Stimulated activated CD8-positive, alpha-beta memory T cell treated with anti-CD3 and anti-CD28 coated beads, Interleukin-2, amount 100 ng/mL, for 1 hour (primary cell): ENCODE data around the gene VSIG10L2.

ENCODE experiments used
- DNase-seq, 2 donors: peaks; one replicate each; pipeline ENCODE4 v3.0.0-alpha.2; 2020; ENCODE audit warnings: low read depth in 2 of 2

VSIG10L2 gene

DNA sequence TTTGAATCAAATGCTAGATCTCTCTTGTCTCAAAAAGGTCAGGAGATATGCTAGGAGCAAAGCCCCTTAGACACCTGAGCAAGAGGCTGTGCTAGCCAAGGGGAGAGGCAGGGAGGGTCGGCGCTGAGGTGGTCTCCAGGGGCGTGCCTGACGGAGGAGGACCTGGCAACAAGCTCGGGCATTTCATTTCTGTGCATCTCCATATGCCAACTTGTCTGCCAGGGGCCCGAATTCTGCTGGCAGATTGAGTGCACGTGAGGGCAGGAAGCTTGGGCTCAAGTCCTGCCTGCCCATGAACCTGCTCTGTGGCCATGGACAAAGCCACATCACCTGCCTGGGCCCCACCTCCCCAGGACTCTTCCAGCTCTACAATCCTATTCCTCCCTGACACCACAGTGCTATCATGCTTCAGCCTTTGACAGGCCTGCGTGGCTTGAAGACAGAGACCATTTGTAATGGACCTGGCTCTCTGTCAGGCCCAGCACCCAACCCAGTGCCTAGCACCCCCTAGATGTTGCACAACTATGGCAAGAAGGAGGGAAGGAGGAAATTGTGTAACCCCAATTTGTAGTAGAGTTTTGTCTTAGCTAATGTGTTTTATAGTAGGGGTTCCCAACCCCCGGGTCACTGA is 16.3 kb upstream of the VSIG10L2 start:
- no peak for DNase-seq

GRCh38 chr11:125930076-125930450 is 15.8 kb upstream of the VSIG10L2 start:
- DNase-seq, result no peak

GRCh38 chr11:125931116-125931515 is 14.7 kb upstream of the VSIG10L2 start:
- DNase-seq, result no peak

- DNase-seq, result no peak
Observed at GRCh38 chr11:125931668-125932067, 14.2 kb upstream of the VSIG10L2 start.

DNA sequence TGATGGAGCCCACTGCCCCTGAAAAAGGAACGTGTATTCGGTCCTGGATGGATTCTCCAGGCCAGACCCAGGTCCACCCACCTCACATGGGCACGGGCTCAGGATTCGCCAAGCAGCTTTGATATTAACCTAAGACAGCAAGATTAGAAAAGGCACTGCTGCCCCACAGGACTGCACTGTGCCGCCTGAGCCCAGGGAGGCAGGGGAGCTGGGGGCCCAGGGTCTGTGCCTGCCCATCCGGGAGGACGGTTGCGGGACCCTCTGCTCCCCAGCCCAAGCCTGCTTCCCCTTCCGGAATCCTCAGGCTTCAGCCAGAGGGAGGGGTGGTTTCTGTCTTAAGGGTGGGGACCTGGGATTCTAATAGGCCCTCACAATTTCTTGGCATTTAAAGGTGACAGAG is 13.5 kb upstream of the VSIG10L2 start:
- DNase-seq, result no peak

DNA sequence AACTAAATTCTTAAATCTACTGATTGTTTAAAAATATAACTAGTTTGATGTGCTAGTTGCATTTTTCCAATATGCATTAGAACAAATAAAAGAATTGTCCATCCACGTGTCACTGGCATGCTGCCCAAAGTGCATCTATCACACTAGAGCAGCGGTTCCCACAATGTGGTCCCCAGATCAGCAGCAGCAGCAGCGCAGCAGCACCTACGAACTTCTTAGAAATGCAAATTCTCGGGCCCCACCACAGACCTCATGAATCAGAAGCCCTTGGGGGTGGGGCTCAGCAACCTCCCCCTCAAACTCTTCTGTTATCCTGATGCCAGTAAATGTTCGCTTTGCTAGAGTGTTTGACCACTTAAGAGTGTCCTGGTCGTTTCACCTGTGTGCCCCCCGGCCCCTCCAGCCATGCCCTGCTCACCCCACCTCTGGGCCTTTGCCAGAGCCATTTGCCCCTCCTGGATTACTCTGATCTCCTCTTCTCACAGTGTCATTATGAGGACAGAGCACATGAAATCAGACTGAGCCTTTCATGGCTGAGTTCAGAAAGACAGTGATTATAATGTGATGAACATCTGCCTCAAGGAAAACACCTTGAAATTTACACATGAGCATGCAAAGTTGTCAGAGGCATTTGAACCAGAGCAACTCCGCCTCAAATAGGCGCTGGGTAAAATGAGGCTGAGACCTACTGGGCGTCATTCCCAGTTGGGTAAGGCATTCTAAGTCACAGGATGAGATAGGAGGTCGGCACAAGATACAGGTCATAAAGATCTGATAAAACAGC is 12.6 kb upstream of the VSIG10L2 start:
- DNase-seq, result no peak

DNA sequence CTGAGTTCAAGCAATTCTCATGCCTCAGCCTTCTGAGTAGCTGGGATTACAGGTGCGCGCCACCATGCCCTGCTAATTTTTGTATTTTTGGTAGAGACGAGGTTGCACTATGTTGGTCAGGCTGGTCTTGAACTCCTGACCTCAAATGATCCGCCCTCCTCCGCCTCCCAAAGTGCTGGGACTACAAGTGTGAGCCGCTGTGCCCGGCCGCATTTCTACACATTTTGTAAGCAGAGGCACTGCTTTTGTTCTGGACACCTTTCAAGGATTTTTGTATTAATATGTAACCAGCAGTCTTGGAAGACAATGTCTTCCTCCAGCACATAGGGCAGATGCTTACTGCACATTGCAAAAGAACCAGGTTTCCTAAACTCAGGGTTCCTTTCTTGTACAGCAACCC is 11.4 kb upstream of the VSIG10L2 start:
- DNase-seq, result no peak

GRCh38 chr11:125935056-125935455 is 10.8 kb upstream of the VSIG10L2 start:
- DNase-seq, result no peak

- no peak for DNase-seq
Observed at GRCh38 chr11:125935618-125936199, 10.1 kb upstream of the VSIG10L2 start.

DNA sequence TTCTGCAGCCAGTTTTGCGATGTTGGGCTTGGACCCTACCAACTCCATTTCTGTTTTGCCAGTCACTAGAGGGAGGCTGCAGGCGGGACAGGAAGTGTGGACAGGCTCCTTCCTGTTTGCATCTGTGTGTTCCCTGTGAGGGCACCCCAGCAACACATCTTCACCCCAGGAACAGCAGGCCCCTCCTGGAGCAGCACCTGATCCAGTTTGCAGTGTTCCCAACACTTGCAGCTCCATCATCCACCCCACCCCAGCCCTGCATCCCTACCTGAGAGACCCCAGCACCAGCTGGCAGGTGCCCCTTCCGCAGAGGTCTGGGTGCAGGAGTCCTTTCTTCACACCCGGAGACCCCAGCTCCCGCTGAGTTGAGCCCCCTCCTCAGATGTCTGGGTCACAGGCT is 7.4 kb upstream of the VSIG10L2 start:
- no peak for DNase-seq

DNA sequence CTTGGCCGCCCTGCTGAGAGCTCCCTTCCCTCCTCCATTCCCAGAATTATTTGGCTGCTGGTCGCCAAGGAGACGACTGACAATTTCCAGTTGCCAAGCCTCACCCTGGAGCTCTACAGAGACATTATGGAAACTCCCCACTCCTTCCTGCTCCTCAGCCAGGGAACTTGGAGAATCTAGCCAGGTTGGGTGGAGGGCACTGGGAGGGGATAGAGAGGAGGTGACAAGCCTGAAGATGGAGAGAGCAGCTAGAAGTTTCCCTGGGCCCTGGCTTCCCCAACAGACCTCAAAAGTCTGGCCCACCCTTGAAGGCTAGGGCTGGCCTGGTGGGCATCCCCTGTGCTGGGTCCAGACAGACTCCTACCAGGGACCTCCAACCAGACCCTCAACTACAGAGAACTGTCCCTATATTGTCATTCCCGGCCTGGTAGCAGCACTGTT is 6.7 kb upstream of the VSIG10L2 start:
- no peak for DNase-seq

DNA sequence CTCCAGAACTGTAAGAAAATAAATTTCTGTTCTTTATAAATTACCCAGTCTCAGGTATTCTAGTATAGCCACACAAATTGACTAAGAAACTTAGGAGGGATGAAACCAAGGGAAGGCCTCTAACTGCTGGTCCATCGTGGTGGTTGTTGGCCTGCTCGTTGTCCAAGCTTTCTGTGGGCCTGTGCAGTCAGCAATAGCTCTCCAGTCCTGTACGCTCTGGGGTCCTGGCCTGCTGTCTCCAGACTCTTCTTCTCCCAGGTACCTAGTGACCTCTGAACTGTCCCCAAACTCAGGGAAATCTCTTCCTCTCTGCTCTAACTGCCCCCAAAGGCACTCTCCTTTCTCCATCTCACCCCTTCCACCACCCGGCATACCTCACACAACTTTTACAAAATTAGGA is 5.7 kb upstream of the VSIG10L2 start:
- no peak for DNase-seq

DNA sequence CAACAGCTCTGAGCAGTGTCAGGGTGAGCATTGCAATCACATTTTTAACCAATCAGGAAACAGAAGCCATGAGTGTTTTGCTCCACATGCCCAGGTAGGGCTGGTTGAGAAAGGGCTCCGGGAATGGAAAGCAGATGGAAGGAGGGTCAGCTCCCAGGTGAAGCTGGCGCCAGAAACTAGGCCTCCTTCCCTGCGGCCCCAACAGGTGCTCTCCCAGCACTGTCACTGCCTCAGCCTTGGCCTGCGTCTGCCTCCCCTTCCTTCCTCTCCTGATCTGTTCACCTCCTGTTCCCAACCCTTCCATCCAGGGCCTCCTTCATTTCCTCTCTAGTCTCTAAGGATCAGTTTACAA is 4.6 kb upstream of the VSIG10L2 start:
- DNase-seq, result no peak

- peak; percentile 8 to 12 for DNase-seq
Observed at GRCh38 chr11:125941619-125942611, 3.9 kb upstream of the VSIG10L2 start.

DNA sequence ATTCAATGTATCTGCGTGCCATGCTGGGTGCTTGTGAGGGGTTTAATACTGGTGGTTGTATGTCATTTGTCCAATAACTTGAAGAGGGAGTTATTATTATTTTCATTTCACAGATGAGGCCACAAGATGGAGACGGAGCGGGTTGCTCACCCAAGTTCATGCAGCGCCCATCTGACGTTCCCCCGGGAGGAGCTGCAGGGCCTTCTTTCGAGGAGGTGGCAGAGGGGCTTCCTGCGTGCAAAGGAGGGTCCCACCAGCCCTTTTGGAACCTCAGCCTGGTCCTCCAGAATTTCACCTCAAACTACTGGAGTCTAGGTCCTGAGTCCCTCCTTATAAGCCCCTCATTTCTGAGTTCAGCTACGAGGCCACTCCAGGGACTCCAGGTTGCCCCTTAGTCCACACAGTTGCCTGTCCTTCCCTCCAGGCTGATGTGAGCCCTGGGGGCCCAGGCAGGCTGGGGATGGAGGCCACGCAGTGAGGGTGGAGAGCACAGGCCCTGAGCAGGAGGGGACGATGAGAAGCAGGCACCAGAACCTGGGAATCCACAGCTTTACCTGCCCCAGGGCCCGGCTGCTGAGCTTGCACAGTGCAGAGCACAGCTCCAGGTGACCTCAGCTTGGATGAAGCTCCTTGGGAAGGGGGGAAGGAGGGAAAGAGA is 2.9 kb upstream of the VSIG10L2 start:
- DNase-seq, result no peak

- no peak for DNase-seq
Observed at GRCh38 chr11:125943661-125944349, 2.0 kb upstream of the VSIG10L2 start.

- no peak for DNase-seq
Observed at GRCh38 chr11:125944350-125945010, 1.4 kb upstream of the VSIG10L2 start.

- DNase-seq, result no peak
Observed at GRCh38 chr11:125945011-125945796, 640 bp upstream of the VSIG10L2 start.

DNA sequence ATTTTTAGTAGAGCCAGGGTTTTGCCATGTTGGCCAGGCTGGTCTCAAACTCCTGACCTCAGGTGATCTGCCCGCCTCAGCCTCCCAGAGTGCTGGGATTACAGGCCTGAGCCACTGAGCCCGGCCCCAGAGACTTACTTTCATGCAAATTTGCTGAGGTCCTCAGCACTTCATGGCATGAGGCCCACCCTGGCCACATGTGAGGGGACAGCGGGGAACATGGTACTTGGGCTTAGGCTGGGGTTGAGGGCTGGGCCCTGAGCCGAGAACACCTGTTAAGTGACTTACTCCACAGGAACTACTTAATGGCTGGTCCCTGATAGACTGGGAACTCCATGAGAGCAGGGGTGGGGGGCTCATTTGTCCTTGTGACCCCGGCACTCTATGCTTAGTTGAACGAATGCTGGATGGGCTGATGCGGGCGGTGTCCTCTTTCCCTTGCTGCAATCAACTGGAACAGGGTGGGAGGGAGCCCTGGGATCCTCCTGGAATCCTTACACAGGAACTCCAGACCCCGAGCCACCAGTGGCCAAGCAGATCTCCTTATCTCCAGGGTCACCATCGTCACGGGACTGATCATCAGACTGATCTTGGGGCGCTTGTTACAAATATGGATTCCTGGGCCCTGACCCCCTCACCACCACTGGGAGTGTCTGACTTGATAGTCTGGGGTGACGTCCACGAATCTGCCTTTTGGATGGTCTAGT is 1.0 kb downstream of the VSIG10L2 start:
- DNase-seq, result no peak
